Measurements from ENCODE around the gene CFAP68.
A peak's percentile ranks its signal among the peaks of the same experiment; 100 is the strongest.

CFAP68 gene

DNA sequence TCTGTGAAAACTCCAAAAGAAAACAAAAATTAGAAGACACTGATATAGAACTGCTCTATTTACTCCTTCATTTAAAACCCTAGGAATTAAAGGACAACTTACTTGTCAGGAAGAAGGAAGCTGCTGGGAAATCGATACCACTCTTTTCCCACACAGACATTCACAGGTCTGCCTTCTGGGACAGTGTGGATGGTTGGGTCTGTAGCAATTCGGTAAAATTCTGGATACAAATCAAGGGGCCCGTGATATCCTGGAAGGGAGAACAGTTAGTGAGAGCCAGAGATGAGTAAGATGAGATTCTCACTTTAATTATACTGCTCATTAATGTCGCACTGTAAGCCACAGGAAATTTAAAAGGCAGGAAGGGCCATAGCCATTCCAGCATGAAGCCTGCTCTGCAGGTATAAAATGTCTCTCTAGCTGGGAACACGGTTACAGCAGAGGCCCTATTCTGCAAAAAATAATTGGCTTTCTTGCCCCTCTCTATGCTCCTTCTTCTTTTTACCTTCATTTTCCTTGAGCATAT is 41.9 kb upstream of the CFAP68 start:
- 100% methylated on average over 2 of the region's 5 CpGs for WGBS (ENCODE audit: insufficient coverage)
- H3K9me3 ChIP-seq (ENCODE audit: control extremely low read depth in 1 of 5, control insufficient read depth in 4 of 5, insufficient read depth in 2 of 5, low read depth in 1 of 5, low read length in 4 of 5) = no peaks in the 10 kb centered on the region
- H3K4me3 ChIP-seq (ENCODE audit: control insufficient read depth in 1 of 7, extremely low read depth in 1 of 7, insufficient read depth in 4 of 7, low read depth in 2 of 7, low read length in 6 of 7) = no peak overlapping the region
- H3K4me1 ChIP-seq (ENCODE audit: control extremely low read depth in 1 of 4, control insufficient read depth in 4 of 4, insufficient read depth in 4 of 4, low read length in 3 of 4) = peaks cover 0 to 7% (median 0%) of the 10 kb centered on the region in 4 experiments
- peaks cover 4 to 58% (median 25%) of the 10 kb centered on the region in 4 experiments for H3K36me3 ChIP-seq (ENCODE audit: control insufficient read depth in 4 of 4, insufficient read depth in 4 of 4, low read length in 3 of 4)
- ChIA-PET POLR2A (no interaction called here), CTCF (no interaction called here)
- no peak for DNase-seq
- H3K27me3 ChIP-seq (replicated peaks in 2 of 5; ENCODE audit: control insufficient read depth in 4 of 5, insufficient read depth in 5 of 5, low read length in 4 of 5) = no peaks in the 10 kb centered on the region
- no peak overlapping the region for H3K27ac ChIP-seq (ENCODE audit: insufficient read depth in 1 of 2, low read depth in 1 of 2, low read length in 2 of 2, poor library complexity in 1 of 2, severe bottlenecking in 2 of 2)

DNA sequence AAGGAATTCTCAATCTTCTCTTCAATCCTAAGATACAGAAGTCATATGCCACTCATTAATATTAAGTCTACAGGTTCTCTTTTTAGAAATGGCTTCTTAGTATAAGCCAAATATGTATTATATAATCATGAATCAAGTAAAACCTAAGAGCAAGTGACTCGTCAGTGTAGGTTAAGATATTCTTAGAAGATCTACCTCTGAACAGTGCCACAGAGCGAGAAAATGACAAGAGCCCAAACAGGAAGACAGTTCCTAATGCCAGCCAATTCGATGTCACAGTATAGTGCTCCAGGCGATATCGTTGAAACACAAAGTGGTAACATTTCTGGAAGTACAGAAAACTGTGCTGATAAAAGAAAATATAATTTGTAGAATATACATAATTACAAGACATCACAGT is 41.3 kb upstream of the CFAP68 start:
- Histone ChIP-seq H3K27ac (ENCODE audit: insufficient read depth in 1 of 2, low read depth in 1 of 2, low read length in 2 of 2, poor library complexity in 1 of 2, severe bottlenecking in 2 of 2) (no peak overlapping the region), H3K4me3 (ENCODE audit: control insufficient read depth in 1 of 7, extremely low read depth in 1 of 7, insufficient read depth in 4 of 7, low read depth in 2 of 7, low read length in 6 of 7) (no peak overlapping the region), H3K4me1 (ENCODE audit: control extremely low read depth in 1 of 4, control insufficient read depth in 4 of 4, insufficient read depth in 4 of 4, low read length in 3 of 4) (peaks cover 0 to 7% (median 0%) of the 10 kb centered on the region in 4 experiments), H3K9me3 (ENCODE audit: control extremely low read depth in 1 of 5, control insufficient read depth in 4 of 5, insufficient read depth in 2 of 5, low read depth in 1 of 5, low read length in 4 of 5) (no peaks in the 10 kb centered on the region), H3K36me3 (ENCODE audit: control insufficient read depth in 4 of 4, insufficient read depth in 4 of 4, low read length in 3 of 4) (peaks cover 4 to 60% (median 25%) of the 10 kb centered on the region in 4 experiments), H3K27me3 (replicated peaks in 2 of 5; ENCODE audit: control insufficient read depth in 4 of 5, insufficient read depth in 5 of 5, low read length in 4 of 5) (no peaks in the 10 kb centered on the region)
- WGBS (ENCODE audit: insufficient coverage) = 100% methylated on average over 1 of the region's 5 CpGs
- no peak for DNase-seq
- ChIA-PET POLR2A (no interaction called here), CTCF (no interaction called here)

DNA sequence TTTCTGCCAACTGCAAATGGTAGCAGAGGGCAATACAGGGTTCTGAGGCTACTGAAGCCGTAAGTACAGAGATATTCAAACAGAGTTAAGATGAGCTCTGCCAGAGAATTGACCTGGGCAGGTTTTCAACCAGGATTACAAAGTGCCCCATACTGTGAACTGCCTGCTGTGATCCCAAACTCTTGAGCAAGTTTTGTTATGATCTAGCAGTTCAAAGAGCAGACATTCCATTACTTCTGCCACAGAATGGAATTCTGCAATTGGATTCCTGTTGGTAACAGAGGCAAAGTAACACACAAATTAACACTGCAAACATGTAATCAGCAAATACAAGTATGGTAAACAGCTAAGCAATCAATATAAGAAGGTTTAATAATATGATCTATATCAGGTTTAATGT is 39.2 kb upstream of the CFAP68 start:
- peaks cover 0 to 7% (median 0%) of the 10 kb centered on the region in 4 experiments for H3K4me1 ChIP-seq (ENCODE audit: control extremely low read depth in 1 of 4, control insufficient read depth in 4 of 4, insufficient read depth in 4 of 4, low read length in 3 of 4)
- peaks cover 0 to 58% (median 30%) of the 10 kb centered on the region in 4 experiments for H3K36me3 ChIP-seq (ENCODE audit: control insufficient read depth in 4 of 4, insufficient read depth in 4 of 4, low read length in 3 of 4)
- CTCF ChIA-PET = interaction anchor here (0.6 to 1.8 kb wide), 10 partner anchors 8 to 275 kb away, joined by 3 to 7 read pairs (median 4); no protein-coding TSS in a partner anchor
- H3K9me3 ChIP-seq (ENCODE audit: control extremely low read depth in 1 of 5, control insufficient read depth in 4 of 5, insufficient read depth in 2 of 5, low read depth in 1 of 5, low read length in 4 of 5) = no peaks in the 10 kb centered on the region
- WGBS (ENCODE audit: insufficient coverage) = 100% methylated on average over 1 of the region's 1 CpG
- POLR2A ChIA-PET = no interaction called here
- DNase-seq = no peak
- no peaks in the 10 kb centered on the region for H3K27me3 ChIP-seq (replicated peaks in 2 of 5; ENCODE audit: control insufficient read depth in 4 of 5, insufficient read depth in 5 of 5, low read length in 4 of 5)
- H3K4me3 ChIP-seq (ENCODE audit: control insufficient read depth in 1 of 7, extremely low read depth in 1 of 7, insufficient read depth in 4 of 7, low read depth in 2 of 7, low read length in 6 of 7) = no peak overlapping the region
- H3K27ac ChIP-seq (ENCODE audit: insufficient read depth in 1 of 2, low read depth in 1 of 2, low read length in 2 of 2, poor library complexity in 1 of 2, severe bottlenecking in 2 of 2) = no peak overlapping the region

GRCh38 chr11:111841370-111842053 is 37.8 kb upstream of the CFAP68 start:
- DNase-seq = peak; percentile 83 to 91 (median 86)
- Histone ChIP-seq H3K27me3 (replicated peaks in 2 of 5; ENCODE audit: control insufficient read depth in 4 of 5, insufficient read depth in 5 of 5, low read length in 4 of 5) (no peaks in the 10 kb centered on the region), H3K4me1 (ENCODE audit: control extremely low read depth in 1 of 4, control insufficient read depth in 4 of 4, insufficient read depth in 4 of 4, low read length in 3 of 4) (peaks cover 0 to 7% (median 0%) of the 10 kb centered on the region in 4 experiments), H3K4me3 (ENCODE audit: control insufficient read depth in 1 of 7, extremely low read depth in 1 of 7, insufficient read depth in 4 of 7, low read depth in 2 of 7, low read length in 6 of 7) (no peak overlapping the region), H3K27ac (ENCODE audit: insufficient read depth in 1 of 2, low read depth in 1 of 2, low read length in 2 of 2, poor library complexity in 1 of 2, severe bottlenecking in 2 of 2) (no peak overlapping the region), H3K36me3 (ENCODE audit: control insufficient read depth in 4 of 4, insufficient read depth in 4 of 4, low read length in 3 of 4) (peaks cover 2 to 55% (median 24%) of the 10 kb centered on the region in 4 experiments), H3K9me3 (ENCODE audit: control extremely low read depth in 1 of 5, control insufficient read depth in 4 of 5, insufficient read depth in 2 of 5, low read depth in 1 of 5, low read length in 4 of 5) (no peaks in the 10 kb centered on the region)
- WGBS (ENCODE audit: insufficient coverage) = 16% methylated on average over 7 of the region's 10 CpGs
- ChIA-PET POLR2A (no interaction called here), CTCF (interaction anchor here (0.7 to 5.0 kb wide), 16 partner anchors 8 to 277 kb away, joined by 3 to 24 read pairs (median 5); no protein-coding TSS in a partner anchor)

DNA sequence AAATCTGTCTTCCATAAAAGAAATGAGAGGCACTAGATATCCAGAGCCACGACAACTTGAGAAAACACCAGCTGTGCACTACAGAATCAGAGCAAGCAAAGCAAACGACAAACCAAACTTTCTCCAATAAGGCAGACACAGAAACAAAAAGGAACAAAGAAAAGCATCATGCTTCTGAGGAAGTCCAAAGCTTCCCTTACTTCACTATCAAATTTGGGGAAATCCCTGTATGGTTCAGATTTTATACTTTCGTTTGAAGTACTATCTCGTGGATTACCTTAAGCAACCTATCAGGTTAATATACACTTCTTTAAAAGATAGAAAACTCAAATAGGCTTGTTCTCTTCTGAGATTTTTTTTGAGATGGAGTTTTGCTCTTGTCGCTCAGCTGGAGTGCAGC is 35.7 kb upstream of the CFAP68 start:
- CTCF ChIA-PET = interaction anchor here (1.1 to 5.0 kb wide), 9 partner anchors 9 to 279 kb away, joined by 3 to 24 read pairs (median 5); no protein-coding TSS in a partner anchor
- 100% methylated on average over 3 of the region's 5 CpGs for WGBS (ENCODE audit: insufficient coverage)
- Histone ChIP-seq H3K27me3 (replicated peaks in 2 of 5; ENCODE audit: control insufficient read depth in 4 of 5, insufficient read depth in 5 of 5, low read length in 4 of 5) (no peaks in the 10 kb centered on the region), H3K4me3 (ENCODE audit: control insufficient read depth in 1 of 7, extremely low read depth in 1 of 7, insufficient read depth in 4 of 7, low read depth in 2 of 7, low read length in 6 of 7) (no peak overlapping the region), H3K36me3 (ENCODE audit: control insufficient read depth in 4 of 4, insufficient read depth in 4 of 4, low read length in 3 of 4) (peaks cover 8 to 51% (median 25%) of the 10 kb centered on the region in 4 experiments), H3K4me1 (ENCODE audit: control extremely low read depth in 1 of 4, control insufficient read depth in 4 of 4, insufficient read depth in 4 of 4, low read length in 3 of 4) (no peaks in the 10 kb centered on the region), H3K27ac (ENCODE audit: insufficient read depth in 1 of 2, low read depth in 1 of 2, low read length in 2 of 2, poor library complexity in 1 of 2, severe bottlenecking in 2 of 2) (no peak overlapping the region), H3K9me3 (ENCODE audit: control extremely low read depth in 1 of 5, control insufficient read depth in 4 of 5, insufficient read depth in 2 of 5, low read depth in 1 of 5, low read length in 4 of 5) (no peaks in the 10 kb centered on the region)
- DNase-seq = no peak
- POLR2A ChIA-PET = no interaction called here

- Histone ChIP-seq H3K4me3 (ENCODE audit: control insufficient read depth in 1 of 7, extremely low read depth in 1 of 7, insufficient read depth in 4 of 7, low read depth in 2 of 7, low read length in 6 of 7) (no peak overlapping the region), H3K27me3 (replicated peaks in 2 of 5; ENCODE audit: control insufficient read depth in 4 of 5, insufficient read depth in 5 of 5, low read length in 4 of 5) (no peaks in the 10 kb centered on the region), H3K4me1 (ENCODE audit: control extremely low read depth in 1 of 4, control insufficient read depth in 4 of 4, insufficient read depth in 4 of 4, low read length in 3 of 4) (no peaks in the 10 kb centered on the region), H3K36me3 (ENCODE audit: control insufficient read depth in 4 of 4, insufficient read depth in 4 of 4, low read length in 3 of 4) (peaks cover 10 to 56% (median 30%) of the 10 kb centered on the region in 4 experiments), H3K27ac (ENCODE audit: insufficient read depth in 1 of 2, low read depth in 1 of 2, low read length in 2 of 2, poor library complexity in 1 of 2, severe bottlenecking in 2 of 2) (peak overlapping the region in 1 of 2 experiments; percentile 11), H3K9me3 (ENCODE audit: control extremely low read depth in 1 of 5, control insufficient read depth in 4 of 5, insufficient read depth in 2 of 5, low read depth in 1 of 5, low read length in 4 of 5) (no peaks in the 10 kb centered on the region)
- ChIA-PET CTCF (interaction anchor here (0.6 to 5.0 kb wide), 10 partner anchors 12 to 391 kb away, joined by 3 to 24 read pairs (median 4); partner anchors contain the start of gene ALG9), POLR2A (no interaction called here)
- no peak for DNase-seq
- 96% methylated on average over 4 of the region's 7 CpGs for WGBS (ENCODE audit: insufficient coverage)
These were observed 33.9 kb upstream of the CFAP68 start for GRCh38 chr11:111845276-111846028.

Data from common myeloid progenitor, CD34-positive (primary cell).